Mesenchymal stem cell (in vitro differentiated cells and primary cell): ENCODE results near the gene ITSN1.
A peak's percentile ranks its signal among the peaks of the same experiment; 100 is the strongest.

Source experiments
- DNase-seq: peaks from one replicate; pipeline ENCODE4 v3.0.0-alpha.2; 2013
- H2AFZ ChIP-seq: one replicate; pipeline ENCODE4 v1.6.1; 2013; ENCODE audit warnings: low read depth, mild to moderate bottlenecking, control low read depth, inconsistent platforms, low read length, moderate library complexity
- H2AK5ac ChIP-seq: 2 replicates; pipeline ENCODE4 v1.6.1; 2013; ENCODE audit warnings: low read length, moderate library complexity, mild to moderate bottlenecking, inconsistent platforms; ENCODE audit not compliant: severe bottlenecking
- H2BK120ac ChIP-seq: one replicate; pipeline ENCODE4 v1.6.1; 2013; ENCODE audit warnings: low read depth, mild to moderate bottlenecking, inconsistent platforms, low read length, moderate library complexity
- H2BK12ac ChIP-seq, 2 experiments: one replicate each; pipeline ENCODE4 v1.6.1; 2013; ENCODE audit warnings: inconsistent platforms in 2 of 2, low read length in 2 of 2, mild to moderate bottlenecking in 2 of 2, moderate library complexity in 2 of 2, control low read depth in 1 of 2
- H2BK15ac ChIP-seq: one replicate; pipeline ENCODE4 v1.6.1; 2013; ENCODE audit warnings: mild to moderate bottlenecking, low read depth, inconsistent platforms; ENCODE audit not compliant: poor library complexity, severe bottlenecking
- H2BK5ac ChIP-seq: 2 replicates; pipeline ENCODE4 v1.6.1; 2013; ENCODE audit warnings: low read depth, mild to moderate bottlenecking, low read length, control low read depth, inconsistent platforms; ENCODE audit not compliant: poor library complexity, severe bottlenecking
- H3K14ac ChIP-seq, 2 experiments: one replicate each; pipeline ENCODE4 v1.6.1; 2013; ENCODE audit warnings: inconsistent platforms in 2 of 2, low read length in 2 of 2, control low read depth in 1 of 2, mild to moderate bottlenecking in 1 of 2, moderate library complexity in 1 of 2
- H3K18ac ChIP-seq, 2 experiments: one replicate each; pipeline ENCODE4 v1.6.1; 2013; ENCODE audit warnings: inconsistent platforms in 2 of 2, low read length in 2 of 2, control low read depth in 1 of 2, low read depth in 1 of 2, mild to moderate bottlenecking in 1 of 2
- H3K23ac ChIP-seq, 2 experiments: one replicate each; pipeline ENCODE4 v1.6.1; 2013; ENCODE audit warnings: inconsistent platforms in 2 of 2, low read length in 2 of 2, mild to moderate bottlenecking in 2 of 2, moderate library complexity in 2 of 2, control low read depth in 1 of 2
- H3K27ac ChIP-seq: 2 replicates; pipeline ENCODE4 v1.5.1; 2013; ENCODE audit warnings: mild to moderate bottlenecking, moderate library complexity, low read length, control low read depth, inconsistent platforms; ENCODE audit not compliant: poor library complexity, severe bottlenecking
- H3K27me3 ChIP-seq, 2 experiments: 2 replicates each; pipeline versions ENCODE4 v1.6.1 to v1.7.0; 2013; ENCODE audit warnings: low read length in 2 of 2, mild to moderate bottlenecking in 2 of 2, moderate library complexity in 2 of 2, control low read depth in 1 of 2, inconsistent platforms in 1 of 2; ENCODE audit not compliant: control insufficient read depth in 1 of 2, insufficient read depth in 1 of 2
- H3K36me3 ChIP-seq, 2 experiments: 2 replicates each; pipeline versions ENCODE4 v1.6.1 to v1.7.0; 2013; ENCODE audit warnings: low read length in 2 of 2, control low read depth in 1 of 2, inconsistent platforms in 1 of 2, low read depth in 1 of 2, mild to moderate bottlenecking in 1 of 2; ENCODE audit not compliant: insufficient read depth in 2 of 2, control insufficient read depth in 1 of 2
- H3K4ac ChIP-seq, 2 experiments: one replicate each; pipeline ENCODE4 v1.6.1; 2013; ENCODE audit warnings: inconsistent platforms in 2 of 2, low read length in 2 of 2, mild to moderate bottlenecking in 2 of 2, moderate library complexity in 2 of 2, control low read depth in 1 of 2, low read depth in 1 of 2
- H3K4me1 ChIP-seq: 2 replicates; pipeline ENCODE4 v1.6.1; 2013; ENCODE audit warnings: low read depth, low read length, control low read depth; ENCODE audit not compliant: control insufficient read depth, insufficient read depth
- H3K4me2 ChIP-seq: 2 replicates; pipeline ENCODE4 v1.6.1; 2013; ENCODE audit warnings: low read length, mild to moderate bottlenecking, inconsistent platforms; ENCODE audit not compliant: poor library complexity, severe bottlenecking
- H3K4me3 ChIP-seq, 2 experiments: 2 replicates each; pipeline versions ENCODE4 v1.5.1 to v1.7.0; 2013; ENCODE audit warnings: low read length in 2 of 2, mild to moderate bottlenecking in 2 of 2, control low read depth in 1 of 2, low read depth in 1 of 2; ENCODE audit not compliant: insufficient read depth in 1 of 2
- H3K79me1 ChIP-seq: replicated peaks from 2 replicates; pipeline ENCODE4 v1.6.1; 2013; ENCODE audit warnings: mild to moderate bottlenecking, control low read depth, low read length, inconsistent platforms; ENCODE audit not compliant: poor library complexity, severe bottlenecking
- H3K9ac ChIP-seq: 2 replicates; pipeline ENCODE4 v1.7.0; 2013; ENCODE audit warnings: mild to moderate bottlenecking, low read length, moderate library complexity
- H3K9me3 ChIP-seq: 2 replicates; pipeline ENCODE4 v1.7.0; 2013; ENCODE audit warnings: mild to moderate bottlenecking, low read length; ENCODE audit not compliant: control insufficient read depth
- H4K8ac ChIP-seq: one replicate; pipeline ENCODE4 v1.6.1; 2013; ENCODE audit warnings: inconsistent platforms, mild to moderate bottlenecking, low read length, moderate library complexity
- H4K91ac ChIP-seq: one replicate; pipeline ENCODE4 v1.6.1; 2013; ENCODE audit warnings: mild to moderate bottlenecking, low read length, inconsistent platforms
- WGBS: methylation state at CpG from one replicate; pipeline ENCODE4 v1.1.7; 2013; ENCODE audit warnings: mixed read lengths; 5-methylcytosine and 5-hydroxymethylcytosine counted together

The ITSN1 gene

DNA sequence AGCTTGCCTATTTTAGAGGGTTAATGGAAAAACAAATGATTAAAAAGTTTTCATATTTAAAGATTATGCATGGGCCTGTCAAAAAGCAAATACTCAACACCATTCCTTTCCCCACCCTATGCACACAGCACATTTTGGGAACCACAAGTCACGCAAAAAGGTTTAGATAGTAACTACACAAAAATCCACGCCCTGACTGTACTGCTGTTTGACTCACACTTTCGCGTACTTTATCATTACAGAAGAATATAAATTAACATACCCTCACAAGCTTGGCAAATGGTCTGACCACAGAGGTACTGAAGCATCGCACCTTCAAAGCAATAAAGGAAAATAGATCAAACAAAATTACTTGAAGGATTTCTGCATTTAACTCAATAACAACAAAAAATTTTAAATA, 271.9 kb downstream of the ITSN1 start:
- 96% methylated on average over 5 of the region's 5 CpGs for WGBS
- Histone ChIP-seq H3K4me1 (peaks cover 2% of the 10 kb centered on the region), H2AFZ (no peak overlapping the region), H2BK12ac (no peak overlapping the region), H3K79me1 (peaks cover 19% of the 10 kb centered on the region), H4K8ac (no peak overlapping the region), H3K9me3 (no peaks in the 10 kb centered on the region), H3K4ac (no peak overlapping the region), H3K9ac (peak overlapping the region; percentile 97), H4K91ac (no peak overlapping the region), H3K27ac (no peak overlapping the region), H2BK120ac (no peak overlapping the region), H2BK15ac (no peak overlapping the region), H3K18ac (no peak overlapping the region), H3K4me2 (no peak overlapping the region), H2BK5ac (no peak overlapping the region), H3K23ac (no peak overlapping the region), H3K14ac (no peak overlapping the region), H3K27me3 (no peaks in the 10 kb centered on the region), H3K36me3 (peaks cover 10 to 41% of the 10 kb centered on the region in 2 experiments), H3K4me3 (peak overlapping the region in 1 of 2 experiments; percentile 99), H2AK5ac (no peak overlapping the region)
- DNase-seq = no peak

- Histone ChIP-seq H3K4ac (peak within 1 kb of the TSS; percentile 77 to 98), H3K9me3 (no peaks in the 10 kb centered on the region), H3K23ac (peak within 1 kb of the TSS; percentile 90 to 94), H3K9ac (peak within 1 kb of the TSS; percentile 97), H2AFZ (peak within 1 kb of the TSS; percentile 55), H3K14ac (peak within 1 kb of the TSS in 1 of 2 experiments; percentile 99), H3K4me3 (peak within 1 kb of the TSS; percentile 99), H3K4me1 (peaks cover 2% of the 10 kb centered on the region), H2BK12ac (peak within 1 kb of the TSS in 1 of 2 experiments; percentile 54), H3K27me3 (no peaks in the 10 kb centered on the region), H3K36me3 (peaks cover 3 to 30% of the 10 kb centered on the region in 2 experiments), H2BK15ac (no peak within 1 kb of the TSS), H3K18ac (peak within 1 kb of the TSS; percentile 93 to 95), H2AK5ac (peak within 1 kb of the TSS; percentile 54), H3K27ac (peak within 1 kb of the TSS; percentile 54), H3K79me1 (peaks cover 13% of the 10 kb centered on the region), H4K8ac (peak within 1 kb of the TSS; percentile 98), H3K4me2 (peak within 1 kb of the TSS; percentile 82), H2BK5ac (peak within 1 kb of the TSS; percentile 24), H4K91ac (peak within 1 kb of the TSS; percentile 97), H2BK120ac (no peak within 1 kb of the TSS)
- DNase-seq = peak; percentile 98
- WGBS = 1% methylated on average over 41 of the region's 45 CpGs
These were observed 273.3 kb downstream of the ITSN1 start, which contains the start of gene ATP5PO for GRCh38 chr21:33915368-33916199. Gene ATP5PO, minus strand, starts transcription at chr21:33915804. Its CDS starts 41 bp downstream, at chr21:33915763.

- Histone ChIP-seq H3K9ac (peak overlapping the region; percentile 97), H2AFZ (peak overlapping the region; percentile 18), H3K23ac (no peak overlapping the region), H2BK120ac (no peak overlapping the region), H3K4me3 (peak overlapping the region in 1 of 2 experiments; percentile 99), H4K8ac (peak overlapping the region; percentile 81), H2BK12ac (no peak overlapping the region), H3K4ac (peak overlapping the region in 1 of 2 experiments; percentile 77), H3K4me2 (peak overlapping the region; percentile 82), H3K14ac (no peak overlapping the region), H2BK15ac (no peak overlapping the region), H3K4me1 (peaks cover 2% of the 10 kb centered on the region), H3K27ac (no peak overlapping the region), H2BK5ac (no peak overlapping the region), H4K91ac (no peak overlapping the region), H3K9me3 (no peaks in the 10 kb centered on the region), H3K79me1 (peaks cover 12% of the 10 kb centered on the region), H3K36me3 (peaks cover 3 to 24% of the 10 kb centered on the region in 2 experiments), H3K18ac (peak overlapping the region; percentile 37 to 78), H2AK5ac (peak overlapping the region; percentile 54), H3K27me3 (no peaks in the 10 kb centered on the region)
- no peak for DNase-seq
- WGBS = 96% methylated on average over 3 of the region's 5 CpGs
These were observed 273.9 kb downstream of the ITSN1 start for GRCh38 chr21:33916200-33916567.

GRCh38 chr21:33917421-33917820, 275.1 kb downstream of the ITSN1 start:
- 100% methylated on average over 1 of the region's 4 CpGs for WGBS
- no peak overlapping the region for H3K18ac ChIP-seq

More at GRCh38 chr21:33917421-33917820, 275.1 kb downstream of the ITSN1 start:
- no peak overlapping the region for H2AFZ ChIP-seq
- H3K14ac ChIP-seq = no peak overlapping the region
- DNase-seq = no peak
- H3K27me3 ChIP-seq = no peaks in the 10 kb centered on the region
- H3K4me1 ChIP-seq = peaks cover 2% of the 10 kb centered on the region
- H3K4me3 ChIP-seq = no peak overlapping the region
- H3K4ac ChIP-seq = no peak overlapping the region
- no peak overlapping the region for H4K8ac ChIP-seq
- H4K91ac ChIP-seq = no peak overlapping the region
- no peak overlapping the region for H2BK15ac ChIP-seq
- H3K4me2 ChIP-seq = no peak overlapping the region
- no peak overlapping the region for H3K23ac ChIP-seq
- peaks cover 0 to 11% of the 10 kb centered on the region in 2 experiments for H3K36me3 ChIP-seq
- no peaks in the 10 kb centered on the region for H3K9me3 ChIP-seq
- no peak overlapping the region for H2BK12ac ChIP-seq
- H3K79me1 ChIP-seq = peaks cover 9% of the 10 kb centered on the region
- no peak overlapping the region for H2BK5ac ChIP-seq
- no peak overlapping the region for H3K27ac ChIP-seq
- no peak overlapping the region for H3K9ac ChIP-seq
- H2AK5ac ChIP-seq = no peak overlapping the region
- H2BK120ac ChIP-seq = no peak overlapping the region
